Measurements from ENCODE around the gene PDE4D. TPM values are rescaled to one million over a fixed set of nuclear protein-coding genes. Genes with fewer than 3 reads are reported as not detected.

The PDE4D gene
- polyA plus RNA-seq, 1 donor (not counting 4 experiments of a cell fraction or from before 2014, with no cell fraction given) = 3.6 TPM

DNA sequence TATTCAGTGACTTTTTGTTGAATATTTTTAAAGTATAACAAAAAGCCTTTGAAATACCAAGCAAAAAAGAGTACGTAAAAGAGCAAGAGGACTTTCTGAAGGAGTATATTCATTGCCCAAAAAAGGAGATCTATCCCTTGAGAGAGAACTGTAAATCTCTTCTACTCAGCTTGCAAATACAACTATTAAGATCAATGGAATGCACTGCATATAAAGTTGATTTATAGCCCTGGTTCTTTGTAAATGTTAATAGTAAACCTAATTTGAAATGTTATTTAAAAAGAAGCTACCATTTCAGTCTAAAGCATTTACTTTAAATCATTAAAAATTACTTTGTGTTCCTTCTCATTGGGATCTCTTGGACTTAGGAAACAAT is 168.1 kb downstream of the PDE4D start:
- no peaks in the 10 kb centered on the region for H3K9me3 ChIP-seq (ENCODE audit: control insufficient read depth, low read depth, low read length)
- FAIRE-seq (no peak), DNase-seq (ENCODE audit: low read depth, low spot score) (no peak)
- TF ChIP-seq EZH2 (IDR thresholded peaks at IDR 0.05; ENCODE audit: low read length) = no peak
- TF ChIP-seq, protein P1, sequence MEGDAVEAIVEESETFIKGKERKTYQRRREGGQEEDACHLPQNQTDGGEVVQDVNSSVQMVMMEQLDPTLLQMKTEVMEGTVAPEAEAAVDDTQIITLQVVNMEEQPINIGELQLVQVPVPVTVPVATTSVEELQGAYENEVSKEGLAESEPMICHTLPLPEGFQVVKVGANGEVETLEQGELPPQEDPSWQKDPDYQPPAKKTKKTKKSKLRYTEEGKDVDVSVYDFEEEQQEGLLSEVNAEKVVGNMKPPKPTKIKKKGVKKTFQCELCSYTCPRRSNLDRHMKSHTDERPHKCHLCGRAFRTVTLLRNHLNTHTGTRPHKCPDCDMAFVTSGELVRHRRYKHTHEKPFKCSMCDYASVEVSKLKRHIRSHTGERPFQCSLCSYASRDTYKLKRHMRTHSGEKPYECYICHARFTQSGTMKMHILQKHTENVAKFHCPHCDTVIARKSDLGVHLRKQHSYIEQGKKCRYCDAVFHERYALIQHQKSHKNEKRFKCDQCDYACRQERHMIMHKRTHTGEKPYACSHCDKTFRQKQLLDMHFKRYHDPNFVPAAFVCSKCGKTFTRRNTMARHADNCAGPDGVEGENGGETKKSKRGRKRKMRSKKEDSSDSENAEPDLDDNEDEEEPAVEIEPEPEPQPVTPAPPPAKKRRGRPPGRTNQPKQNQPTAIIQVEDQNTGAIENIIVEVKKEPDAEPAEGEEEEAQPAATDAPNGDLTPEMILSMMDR (optimal IDR thresholded peaks at IDR 0.05 in 1 of 3, IDR thresholded peaks at IDR 0.05 in 1 of 3, conservative IDR thresholded peaks at IDR 0.05 in 1 of 3; ENCODE audit: extremely low read depth in 1 of 3, insufficient read depth in 2 of 3, low read length in 3 of 3) = no peak
- peaks cover 16% of the 10 kb centered on the region for H3K4me1 ChIP-seq (ENCODE audit: control insufficient read depth, extremely low read depth, insufficient read depth, low read length)
- dilution Hi-C loops (cut with MboI; ENCODE audit: extremely low pct_ligation_motif_present, low sequenced_read_pairs) = no loop called here
- H4K20me1 ChIP-seq (ENCODE audit: control insufficient read depth, extremely low read depth, insufficient read depth, low read length) = no peaks in the 10 kb centered on the region
- H3K79me2 ChIP-seq (ENCODE audit: control insufficient read depth, insufficient read depth, low read length) = no peaks in the 10 kb centered on the region
- no peaks in the 10 kb centered on the region for H3K27me3 ChIP-seq (ENCODE audit: control insufficient read depth, extremely low read depth, insufficient read depth, low read length)
- no peak overlapping the region for H3K4me3 ChIP-seq (ENCODE audit: control insufficient read depth in 2 of 3, extremely low read depth in 1 of 3, insufficient read depth in 2 of 3, low read depth in 1 of 3, low read length in 3 of 3)
- no peaks in the 10 kb centered on the region for H3K9me1 ChIP-seq (ENCODE audit: control insufficient read depth, extremely low read depth, insufficient read depth, low read length)
- H3K9ac ChIP-seq (ENCODE audit: control insufficient read depth, extremely low read depth, insufficient read depth, low read length) = no peak overlapping the region
- H3K4me2 ChIP-seq (ENCODE audit: control insufficient read depth, extremely low read depth, insufficient read depth, low read depth, low read length) = no peak overlapping the region
- H3K27ac ChIP-seq (ENCODE audit: control insufficient read depth, insufficient read depth, low read length) = no peak overlapping the region
- H2AFZ ChIP-seq (ENCODE audit: control insufficient read depth, low read length) = no peak overlapping the region
- no peaks in the 10 kb centered on the region for H3K36me3 ChIP-seq (ENCODE audit: control insufficient read depth in 2 of 2, extremely low read depth in 1 of 2, insufficient read depth in 2 of 2, low read length in 2 of 2)

DNA sequence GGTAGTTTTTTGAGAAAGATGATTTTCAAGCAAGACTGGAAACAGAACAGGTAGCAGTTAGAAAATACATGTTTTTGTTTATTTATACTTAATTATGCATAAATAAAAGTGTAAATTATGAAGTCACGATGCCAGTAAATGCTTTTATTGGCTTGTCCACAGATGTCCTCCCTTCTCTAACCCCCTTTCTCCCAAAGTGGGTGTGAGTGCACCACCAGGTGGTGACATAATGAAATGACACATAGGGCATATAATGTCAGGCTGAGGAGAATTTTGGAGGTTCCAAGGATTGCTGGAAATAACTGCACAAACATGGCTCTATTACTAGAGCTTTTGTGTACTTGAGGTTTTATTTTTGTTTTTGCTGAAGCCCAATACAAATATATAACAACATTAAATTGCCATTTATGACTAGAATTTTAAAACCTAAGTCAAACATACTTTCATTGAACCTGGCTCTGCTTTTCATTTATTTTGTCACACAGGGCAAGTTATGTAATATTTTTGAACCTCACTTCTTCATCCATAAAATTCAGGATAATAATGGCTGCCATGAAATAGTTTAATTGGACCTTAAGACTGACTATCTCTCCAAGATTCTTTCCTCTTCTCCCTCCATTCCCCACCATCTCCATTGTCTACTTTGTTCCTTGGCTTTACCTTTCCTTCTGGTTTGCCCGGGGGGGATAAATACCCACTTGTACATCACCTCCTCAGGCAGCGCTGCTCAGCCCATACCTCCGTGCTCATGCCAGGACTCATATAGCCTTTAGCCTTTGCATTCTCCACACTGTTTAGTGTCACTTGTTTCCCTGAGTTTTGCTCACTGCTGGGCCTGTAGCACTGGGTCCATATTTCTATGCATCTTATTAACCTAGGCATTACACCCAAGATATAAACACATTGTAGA is 168.8 kb downstream of the PDE4D start:
- Histone ChIP-seq H3K36me3 (ENCODE audit: control insufficient read depth in 2 of 2, extremely low read depth in 1 of 2, insufficient read depth in 2 of 2, low read length in 2 of 2) (no peaks in the 10 kb centered on the region), H3K9me3 (ENCODE audit: control insufficient read depth, low read depth, low read length) (no peaks in the 10 kb centered on the region), H3K27me3 (ENCODE audit: control insufficient read depth, extremely low read depth, insufficient read depth, low read length) (no peaks in the 10 kb centered on the region), H3K9ac (ENCODE audit: control insufficient read depth, extremely low read depth, insufficient read depth, low read length) (no peak overlapping the region), H3K4me1 (ENCODE audit: control insufficient read depth, extremely low read depth, insufficient read depth, low read length) (peaks cover 16% of the 10 kb centered on the region), H3K79me2 (ENCODE audit: control insufficient read depth, insufficient read depth, low read length) (no peaks in the 10 kb centered on the region), H3K4me2 (ENCODE audit: control insufficient read depth, extremely low read depth, insufficient read depth, low read depth, low read length) (no peak overlapping the region), H2AFZ (ENCODE audit: control insufficient read depth, low read length) (no peak overlapping the region), H4K20me1 (ENCODE audit: control insufficient read depth, extremely low read depth, insufficient read depth, low read length) (no peaks in the 10 kb centered on the region), H3K9me1 (ENCODE audit: control insufficient read depth, extremely low read depth, insufficient read depth, low read length) (no peaks in the 10 kb centered on the region), H3K27ac (ENCODE audit: control insufficient read depth, insufficient read depth, low read length) (no peak overlapping the region), H3K4me3 (ENCODE audit: control insufficient read depth in 2 of 3, extremely low read depth in 1 of 3, insufficient read depth in 2 of 3, low read depth in 1 of 3, low read length in 3 of 3) (no peak overlapping the region)
- dilution Hi-C loops (cut with MboI; ENCODE audit: extremely low pct_ligation_motif_present, low sequenced_read_pairs) = no loop called here
- TF ChIP-seq, protein P1 (optimal IDR thresholded peaks at IDR 0.05 in 1 of 3, IDR thresholded peaks at IDR 0.05 in 1 of 3, conservative IDR thresholded peaks at IDR 0.05 in 1 of 3; ENCODE audit: extremely low read depth in 1 of 3, insufficient read depth in 2 of 3, low read length in 3 of 3) = peak; percentile 57 to 82 (median 77)
- no peak for TF ChIP-seq EZH2 (IDR thresholded peaks at IDR 0.05; ENCODE audit: low read length)
- no peak for DNase-seq (ENCODE audit: low read depth, low spot score)
- peak; percentile 86 for FAIRE-seq
